Epithelial cell of esophagus (primary cell): ENCODE results near the gene RPA3.
A peak's percentile ranks its signal among the peaks of the same experiment; 100 is the strongest.

Source experiments
- DNase-seq: peaks from one replicate; pipeline ENCODE4 v3.0.0; 2010; ENCODE audit warnings: low read depth
- H3K4me3 ChIP-seq: 2 replicates; pipeline ENCODE4 v1.5.1; 2011; ENCODE audit warnings: mild to moderate bottlenecking, low read length, control low read depth
- CTCF ChIP-seq: IDR thresholded peaks from 2 replicates; pipeline ENCODE4 v1.5.1; 2011; ENCODE audit warnings: low read depth, mild to moderate bottlenecking, low read length, control low read depth, inconsistent platforms; ENCODE audit not compliant: insufficient read depth; ENCODE audit errors: missing control alignments

Gene RPA3

GRCh38 chr7:7696458-7697119, 21.8 kb downstream of the RPA3 start:
- peak; percentile 15 for DNase-seq
- no peak for TF ChIP-seq CTCF
- no peak overlapping the region for H3K4me3 ChIP-seq

- TF ChIP-seq CTCF: no peak
- no peak for DNase-seq
- no peak overlapping the region for H3K4me3 ChIP-seq
These were observed 23.1 kb downstream of the RPA3 start for GRCh38 chr7:7695111-7695817.

GRCh38 chr7:7694542-7694941, 23.9 kb downstream of the RPA3 start:
- no peak for DNase-seq
- H3K4me3 ChIP-seq: no peak overlapping the region
- no peak for TF ChIP-seq CTCF

DNA sequence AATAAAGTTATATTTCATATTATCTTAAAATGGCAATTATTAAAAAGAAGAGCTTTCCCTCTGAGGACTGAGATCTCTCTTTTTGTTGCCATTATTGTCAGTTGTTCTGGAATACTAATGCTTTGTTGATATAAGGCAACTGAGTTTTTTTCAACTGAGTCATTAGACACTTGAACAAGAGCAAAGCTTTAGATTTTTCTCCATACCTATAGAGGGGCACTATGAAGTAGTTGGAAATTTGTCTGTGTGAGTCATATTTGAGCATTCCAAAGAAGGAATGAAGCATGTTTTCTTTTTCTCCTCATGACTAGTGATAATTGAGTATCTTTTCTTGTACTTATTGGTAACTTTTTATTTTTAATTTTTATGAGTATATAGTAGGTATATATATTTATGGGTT, 24.5 kb downstream of the RPA3 start:
- peak; percentile 81 for DNase-seq
- TF ChIP-seq CTCF: no peak
- H3K4me3 ChIP-seq: no peak overlapping the region

DNA sequence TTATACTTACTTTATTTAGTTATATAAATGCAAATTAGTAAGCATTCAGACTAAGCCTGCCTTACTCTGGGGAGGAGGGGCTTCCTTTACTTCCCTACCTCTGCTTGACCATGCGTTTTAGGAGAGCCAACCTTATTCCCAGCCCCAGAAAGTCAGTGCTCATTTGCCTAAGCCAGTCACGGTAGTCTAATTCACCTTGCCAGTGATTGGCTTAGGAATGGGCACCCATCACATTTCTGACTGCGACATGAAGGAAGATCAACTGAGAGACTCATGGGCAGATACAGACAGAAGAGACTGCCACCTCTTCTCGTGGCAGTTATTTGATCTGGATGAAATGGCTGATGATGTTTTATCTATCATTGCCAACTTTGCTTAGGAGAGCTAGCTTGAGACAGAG, 29.5 kb downstream of the RPA3 start:
- no peak for TF ChIP-seq CTCF
- H3K4me3 ChIP-seq: no peak overlapping the region
- no peak for DNase-seq

DNA sequence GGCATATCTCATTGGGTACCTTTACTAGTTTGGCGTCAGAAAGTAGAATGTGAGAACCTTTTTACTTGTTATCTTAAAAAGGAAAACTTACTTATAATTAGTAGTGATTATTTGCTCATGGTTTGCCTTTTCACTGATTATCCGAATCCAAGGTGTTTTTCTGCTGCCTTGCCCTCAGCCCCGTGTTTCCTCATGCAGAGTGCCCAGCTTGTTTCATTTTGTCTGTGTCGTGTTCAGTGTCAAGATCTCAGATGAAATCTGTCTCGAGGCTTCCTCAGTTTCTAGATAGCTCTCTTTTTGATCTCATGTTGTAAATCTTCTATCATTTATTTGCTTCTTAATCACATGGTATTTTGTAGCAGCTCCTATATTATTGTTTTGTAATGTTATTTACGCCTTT, 30.1 kb downstream of the RPA3 start:
- no peak overlapping the region for H3K4me3 ChIP-seq
- TF ChIP-seq CTCF: no peak

GRCh38 chr7:7687800-7688199, 30.6 kb downstream of the RPA3 start:
- H3K4me3 ChIP-seq: no peak overlapping the region
- DNase-seq: no peak
- no peak for TF ChIP-seq CTCF

More for the DNA sequence above, 30.1 kb downstream of the RPA3 start:
- no peak for DNase-seq
